ENCODE measurements around the gene SIPA1. TPM values are rescaled to one million over a fixed set of nuclear protein-coding genes. Genes with fewer than 3 reads are reported as not detected.
"Not testable (repeated sequence)": the region's sequence is repeated elsewhere in the genome, so short reads cannot be mapped to it uniquely, and the experiment has no call there.

Gene SIPA1
- total RNA-seq, 2 experiments from 2014 or later, result 172 to 180 TPM

- intact Hi-C loops (cut with micrococcal nuclease), result no loop called here
- Mint-ChIP-seq H3K27me3 (no peaks in the 10 kb centered on the region), H3K4me3 (peak overlapping the region; percentile 81), H3K4me1 (ENCODE audit: low read depth) (peaks cover 31% of the 10 kb centered on the region), H3K36me3 (ENCODE audit: low read depth) (peaks cover 26% of the 10 kb centered on the region), H3K27ac (peak overlapping the region; percentile 89), H3K9me3 (no peaks in the 10 kb centered on the region)
- CTCF ChIA-PET, result interaction anchor here (0.9 to 2.3 kb wide), 6 partner anchors 11 to 224 kb away, joined by 3 to 11 read pairs (median 6); partner anchors contain the start of genes FIBP, KAT5 and PCNX3
- POLR2A ChIA-PET, result interaction anchor here (0.9 to 21.3 kb wide), 8 partner anchors 20 to 241 kb away, joined by 3 to 320 read pairs (median 4); partner anchors contain the start of genes NEAT1 and SIPA1
- TF ChIP-seq CTCF (IDR thresholded peaks at IDR 0.05), result no peak
- peak; percentile 72 for DNase-seq
- ATAC-seq, result peak; percentile 35
Observed at GRCh38 chr11:65663639-65664200, 25.8 kb downstream of the SIPA1 start.

GRCh38 chr11:65672180-65672860 lies 34.4 kb downstream of the SIPA1 start:
- TF ChIP-seq CTCF (IDR thresholded peaks at IDR 0.05), result no peak

DNA sequence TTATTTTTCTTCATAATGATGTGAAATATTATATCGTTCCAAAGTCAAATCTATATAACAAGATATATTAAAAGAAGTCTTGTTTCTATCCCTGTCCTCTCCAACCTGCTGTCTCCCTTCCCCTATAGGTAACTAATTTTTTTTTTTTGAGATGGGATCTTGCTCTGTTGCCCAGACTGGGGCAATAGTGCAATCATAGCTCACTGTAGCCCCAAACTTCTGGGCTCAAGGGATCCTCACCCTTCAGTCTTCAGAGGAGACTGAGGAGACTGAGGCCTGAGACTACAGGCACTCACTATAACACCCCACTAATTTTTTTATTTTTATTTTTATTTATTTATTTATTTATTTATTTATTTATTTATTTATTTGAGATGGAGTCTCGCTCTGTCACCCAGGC lies 35.1 kb downstream of the SIPA1 start:
- ATAC-seq, result no peak
- DNase-seq, result no peak
- Mint-ChIP-seq H3K27ac (no peak overlapping the region), H3K4me1 (ENCODE audit: low read depth) (peaks cover 3% of the 10 kb centered on the region), H3K4me3 (no peak overlapping the region), H3K36me3 (ENCODE audit: low read depth) (no peaks in the 10 kb centered on the region), H3K27me3 (no peaks in the 10 kb centered on the region), H3K9me3 (no peaks in the 10 kb centered on the region)
- POLR2A ChIA-PET, result no interaction called here
- TF ChIP-seq CTCF (IDR thresholded peaks at IDR 0.05), result no peak
- CTCF ChIA-PET, result no interaction called here
- intact Hi-C loops (cut with micrococcal nuclease), result no loop called here

More at GRCh38 chr11:65672180-65672860, 34.4 kb downstream of the SIPA1 start:
- intact Hi-C loops (cut with micrococcal nuclease), result no loop called here
- no peaks in the 10 kb centered on the region for H3K9me3 Mint-ChIP-seq
- no peaks in the 10 kb centered on the region for H3K27me3 Mint-ChIP-seq
- peak; percentile 71 for ATAC-seq
- ChIA-PET POLR2A (interaction anchor here (0.7 kb wide), 1 partner anchor 270 kb away, joined by 3 read pairs; no protein-coding TSS in a partner anchor), CTCF (interaction anchor here (0.7 to 1.5 kb wide), 3 partner anchors 20 to 216 kb away, joined by 3 to 5 read pairs (median 3); partner anchors contain the start of gene FIBP)
- DNase-seq, result peak; percentile 17
- H3K4me3 Mint-ChIP-seq, result no peak overlapping the region
- H3K27ac Mint-ChIP-seq, result no peak overlapping the region
- H3K36me3 Mint-ChIP-seq (ENCODE audit: low read depth), result no peaks in the 10 kb centered on the region
- H3K4me1 Mint-ChIP-seq (ENCODE audit: low read depth), result peaks cover 3% of the 10 kb centered on the region

GRCh38 chr11:65680192-65680743 lies 42.4 kb downstream of the SIPA1 start:
- ATAC-seq (no peak), DNase-seq (no peak)
- Mint-ChIP-seq H3K4me3 (no peak overlapping the region), H3K4me1 (ENCODE audit: low read depth) (no peaks in the 10 kb centered on the region), H3K36me3 (ENCODE audit: low read depth) (no peaks in the 10 kb centered on the region), H3K27ac (no peak overlapping the region), H3K27me3 (peaks cover 2% of the 10 kb centered on the region), H3K9me3 (no peaks in the 10 kb centered on the region)
- ChIA-PET CTCF (no interaction called here), POLR2A (no interaction called here)
- intact Hi-C loops (cut with micrococcal nuclease), result no loop called here
- no peak for TF ChIP-seq CTCF (IDR thresholded peaks at IDR 0.05)

- H3K4me1 Mint-ChIP-seq (ENCODE audit: low read depth); H3K27me3 Mint-ChIP-seq; H3K27ac Mint-ChIP-seq; H3K9me3 Mint-ChIP-seq; H3K36me3 Mint-ChIP-seq (ENCODE audit: low read depth); ATAC-seq; intact Hi-C loops (cut with micrococcal nuclease); CTCF ChIA-PET; DNase-seq; H3K4me3 Mint-ChIP-seq: not testable (repeated sequence)
- POLR2A ChIA-PET, result interaction anchor here (0.6 to 1.5 kb wide), 3 partner anchors 15 to 119 kb away, joined by 3 to 4 read pairs (median 4); no protein-coding TSS in a partner anchor
Observed at GRCh38 chr11:65683480-65683879, 45.6 kb downstream of the SIPA1 start.

Measured in activated CD8-positive, alpha-beta T cell treated with anti-CD3 and anti-CD28 coated beads for 36 hours (primary cell).